Stomach smooth muscle (tissue), 2 donors: ENCODE results near the gene FAM13A.
"Not testable (repeated sequence)": the region's sequence is repeated elsewhere in the genome, so short reads cannot be mapped to it uniquely, and the experiment has no call there.

Experiments used
- H3K27ac ChIP-seq: one replicate; pipeline ENCODE4 v1.7.0; 2013; ENCODE audit warnings: mild to moderate bottlenecking, low read length, inconsistent platforms
- H3K27me3 ChIP-seq, 2 donors: one replicate each; pipeline ENCODE4 v1.7.0; 2013; ENCODE audit warnings: low read length in 2 of 2; ENCODE audit not compliant: insufficient read depth in 2 of 2, control insufficient read depth in 1 of 2
- H3K36me3 ChIP-seq, 2 donors: one replicate each; pipeline ENCODE4 v1.7.0; 2013; ENCODE audit warnings: low read length in 2 of 2; ENCODE audit not compliant: control insufficient read depth in 2 of 2, insufficient read depth in 2 of 2
- H3K4me1 ChIP-seq: one replicate; pipeline ENCODE4 v1.7.0; 2013; ENCODE audit warnings: low read length; ENCODE audit not compliant: control insufficient read depth, insufficient read depth
- H3K4me3 ChIP-seq, 2 donors: one replicate each; pipeline ENCODE4 v1.7.0; 2013; ENCODE audit warnings: low read length in 2 of 2
- H3K9ac ChIP-seq, 2 donors: one replicate each; pipeline ENCODE4 v1.7.0; 2013; ENCODE audit warnings: low read length in 2 of 2, mild to moderate bottlenecking in 1 of 2
- H3K9me3 ChIP-seq, 2 donors: one replicate each; pipeline ENCODE4 v1.7.0; 2013; ENCODE audit warnings: low read length in 2 of 2; ENCODE audit not compliant: control insufficient read depth in 2 of 2
- donor health status: healthy.
- donor health status: Pancreatic carcinoma.

FAM13A gene

GRCh38 chr4:88904240-88904639 is 152.7 kb downstream of the FAM13A start:
- not testable (repeated sequence) for H3K27me3 ChIP-seq, H3K9me3 ChIP-seq, H3K27ac ChIP-seq, H3K4me3 ChIP-seq, H3K9ac ChIP-seq, H3K36me3 ChIP-seq, H3K4me1 ChIP-seq

- no peak overlapping the region for H3K4me3 ChIP-seq
- no peaks in the 10 kb centered on the region for H3K4me1 ChIP-seq
- peaks cover 0 to 3% of the 10 kb centered on the region in 2 donors for H3K36me3 ChIP-seq
- no peak overlapping the region for H3K9ac ChIP-seq
- no peak overlapping the region for H3K27ac ChIP-seq
- H3K9me3 ChIP-seq: no peaks in the 10 kb centered on the region
- H3K27me3 ChIP-seq: no peaks in the 10 kb centered on the region
Measured at GRCh38 chr4:88900432-88900831, 156.6 kb downstream of the FAM13A start.

GRCh38 chr4:88897752-88898151 is 159.2 kb downstream of the FAM13A start:
- Histone ChIP-seq H3K9ac (no peak overlapping the region), H3K4me1 (no peaks in the 10 kb centered on the region), H3K9me3 (no peaks in the 10 kb centered on the region), H3K27me3 (no peaks in the 10 kb centered on the region), H3K27ac (no peak overlapping the region), H3K4me3 (no peak overlapping the region), H3K36me3 (no peaks in the 10 kb centered on the region)

- Histone ChIP-seq H3K4me3 (no peak overlapping the region), H3K9ac (no peak overlapping the region), H3K36me3 (no peaks in the 10 kb centered on the region), H3K4me1 (no peaks in the 10 kb centered on the region), H3K9me3 (no peaks in the 10 kb centered on the region), H3K27me3 (no peaks in the 10 kb centered on the region), H3K27ac (no peak overlapping the region)
Measured at GRCh38 chr4:88897180-88897579, 159.8 kb downstream of the FAM13A start.

- Histone ChIP-seq H3K27me3 (no peaks in the 10 kb centered on the region), H3K36me3 (no peaks in the 10 kb centered on the region), H3K4me3 (no peak overlapping the region)
Measured at GRCh38 chr4:88893961-88894360, 163.0 kb downstream of the FAM13A start.

GRCh38 chr4:88892646-88893045 is 164.3 kb downstream of the FAM13A start:
- no peak overlapping the region for H3K4me3 ChIP-seq
- no peaks in the 10 kb centered on the region for H3K36me3 ChIP-seq
- H3K27me3 ChIP-seq: no peaks in the 10 kb centered on the region
- H3K9ac ChIP-seq: no peak overlapping the region
- no peaks in the 10 kb centered on the region for H3K9me3 ChIP-seq
- H3K27ac ChIP-seq: no peak overlapping the region
- H3K4me1 ChIP-seq: no peaks in the 10 kb centered on the region

More at GRCh38 chr4:88893961-88894360, 163.0 kb downstream of the FAM13A start:
- no peak overlapping the region for H3K9ac ChIP-seq
- H3K9me3 ChIP-seq: no peaks in the 10 kb centered on the region
- no peak overlapping the region for H3K27ac ChIP-seq
- no peaks in the 10 kb centered on the region for H3K4me1 ChIP-seq

- H3K9me3 ChIP-seq: no peaks in the 10 kb centered on the region
- H3K9ac ChIP-seq: no peak overlapping the region
- no peaks in the 10 kb centered on the region for H3K36me3 ChIP-seq
- no peaks in the 10 kb centered on the region for H3K4me1 ChIP-seq
- H3K27me3 ChIP-seq: no peaks in the 10 kb centered on the region
- H3K27ac ChIP-seq: no peak overlapping the region
- H3K4me3 ChIP-seq: no peak overlapping the region
Measured at GRCh38 chr4:88891636-88892035, 165.3 kb downstream of the FAM13A start.

GRCh38 chr4:88887409-88887808 is 169.6 kb downstream of the FAM13A start:
- not testable (repeated sequence) for H3K36me3 ChIP-seq, H3K9me3 ChIP-seq, H3K4me3 ChIP-seq, H3K27ac ChIP-seq, H3K4me1 ChIP-seq, H3K27me3 ChIP-seq, H3K9ac ChIP-seq

- Histone ChIP-seq H3K4me1 (no peaks in the 10 kb centered on the region), H3K36me3 (no peaks in the 10 kb centered on the region), H3K27ac (no peak overlapping the region), H3K27me3 (no peaks in the 10 kb centered on the region), H3K9ac (no peak overlapping the region), H3K4me3 (no peak overlapping the region), H3K9me3 (no peaks in the 10 kb centered on the region)
Measured at GRCh38 chr4:88881227-88881569, 175.8 kb downstream of the FAM13A start.

- no peak overlapping the region for H3K4me3 ChIP-seq
- H3K27me3 ChIP-seq: no peaks in the 10 kb centered on the region
- no peaks in the 10 kb centered on the region for H3K9me3 ChIP-seq
- no peaks in the 10 kb centered on the region for H3K4me1 ChIP-seq
- no peak overlapping the region for H3K9ac ChIP-seq
- H3K27ac ChIP-seq: no peak overlapping the region
- no peaks in the 10 kb centered on the region for H3K36me3 ChIP-seq
Measured at GRCh38 chr4:88880501-88881226, 176.3 kb downstream of the FAM13A start.

GRCh38 chr4:88879991-88880390 is 177.0 kb downstream of the FAM13A start:
- Histone ChIP-seq H3K36me3 (no peaks in the 10 kb centered on the region), H3K27ac (no peak overlapping the region), H3K27me3 (no peaks in the 10 kb centered on the region)

More at GRCh38 chr4:88879991-88880390, 177.0 kb downstream of the FAM13A start:
- H3K9ac ChIP-seq: no peak overlapping the region
- no peak overlapping the region for H3K4me3 ChIP-seq
- H3K9me3 ChIP-seq: no peaks in the 10 kb centered on the region
- H3K4me1 ChIP-seq: no peaks in the 10 kb centered on the region
